Fibroblast of skin of back (primary cell): ENCODE measurements around the gene MAEA.
"Not testable (repeated sequence)": the region's sequence is repeated elsewhere in the genome, so short reads cannot be mapped to it uniquely, and the experiment has no call there.

ENCODE experiments used
- DNase-seq: peaks from one replicate; pipeline ENCODE4 v3.0.0-alpha.2; 2013

The MAEA gene

GRCh38 chr4:1279253-1279652, 10.4 kb upstream of the MAEA start:
- DNase-seq: no peak

GRCh38 chr4:1283711-1284110, 6.0 kb upstream of the MAEA start:
- DNase-seq: no peak

GRCh38 chr4:1285151-1285789, 4.4 kb upstream of the MAEA start:
- DNase-seq: no peak

- DNase-seq: peak; percentile 40
Measured at GRCh38 chr4:1285790-1286553, 3.7 kb upstream of the MAEA start.

- DNase-seq: no peak
Measured at GRCh38 chr4:1288786-1289185, 905 bp upstream of the MAEA start.

- peak; percentile 5 for DNase-seq
Measured at GRCh38 chr4:1290165-1290977, 680 bp downstream of the MAEA start.

GRCh38 chr4:1291091-1291490, 1.4 kb downstream of the MAEA start:
- no peak for DNase-seq

- DNase-seq: no peak
Measured at GRCh38 chr4:1291996-1292702, 2.5 kb downstream of the MAEA start.

- DNase-seq: not testable (repeated sequence)
Measured at GRCh38 chr4:1292703-1293011, 3.0 kb downstream of the MAEA start.

GRCh38 chr4:1293531-1293941, 3.8 kb downstream of the MAEA start:
- DNase-seq: no peak

GRCh38 chr4:1293991-1294390, 4.3 kb downstream of the MAEA start:
- no peak for DNase-seq

- no peak for DNase-seq
Measured at GRCh38 chr4:1294424-1294823, 4.7 kb downstream of the MAEA start.

GRCh38 chr4:1294891-1295290, 5.2 kb downstream of the MAEA start:
- DNase-seq: no peak

- DNase-seq: no peak
Measured at GRCh38 chr4:1295405-1296055, 5.8 kb downstream of the MAEA start.

- no peak for DNase-seq
Measured at GRCh38 chr4:1296324-1297022, 6.8 kb downstream of the MAEA start.

GRCh38 chr4:1297023-1297395, 7.3 kb downstream of the MAEA start:
- DNase-seq: no peak

GRCh38 chr4:1297456-1298325, 8.0 kb downstream of the MAEA start:
- no peak for DNase-seq

GRCh38 chr4:1298461-1298860, 8.8 kb downstream of the MAEA start:
- DNase-seq: no peak

GRCh38 chr4:1299301-1299860, 9.7 kb downstream of the MAEA start:
- DNase-seq: no peak
